Measurements from ENCODE around the gene PPA1. TPM values are rescaled to one million over a fixed set of nuclear protein-coding genes. Genes with fewer than 3 reads are reported as not detected.
A peak's percentile ranks its signal among the peaks of the same experiment; 100 is the strongest.

PPA1 gene
- polyA plus RNA-seq, 1 donor (not counting 4 experiments of a cell fraction or from before 2014, with no cell fraction given): 324 TPM

DNA sequence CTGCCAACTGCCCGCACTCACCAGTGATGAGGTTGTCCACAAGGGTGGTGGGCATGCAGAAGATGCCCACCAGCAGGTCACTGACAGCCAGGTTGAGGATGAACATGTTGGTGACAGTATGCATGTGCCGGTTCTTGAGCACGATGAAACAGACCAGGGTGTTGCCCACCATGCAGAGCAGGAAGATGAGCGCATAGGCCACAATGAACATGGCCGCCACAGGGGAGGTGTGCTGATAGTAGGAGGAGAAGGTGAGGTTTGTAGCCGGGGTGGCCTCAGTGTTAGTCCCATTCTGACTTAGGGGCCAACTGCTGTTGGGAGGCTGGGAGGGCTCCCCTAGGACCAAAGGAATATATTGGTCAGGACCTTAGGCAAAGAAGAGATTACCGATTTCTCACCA, 32.8 kb upstream of the PPA1 start:
- H3K79me2 ChIP-seq (ENCODE audit: control insufficient read depth, insufficient read depth, low read length): no peaks in the 10 kb centered on the region
- peak overlapping the region; percentile 57 for H3K4me2 ChIP-seq (ENCODE audit: control insufficient read depth, extremely low read depth, insufficient read depth, low read depth, low read length)
- peaks cover 22% of the 10 kb centered on the region for H3K4me1 ChIP-seq (ENCODE audit: control insufficient read depth, extremely low read depth, insufficient read depth, low read length)
- H3K9me3 ChIP-seq (ENCODE audit: control insufficient read depth, low read depth, low read length): peaks cover 3% of the 10 kb centered on the region
- no peak overlapping the region for H3K27ac ChIP-seq (ENCODE audit: control insufficient read depth, insufficient read depth, low read length)
- FAIRE-seq (no peak), DNase-seq (ENCODE audit: low read depth, low spot score) (no peak)
- no peak overlapping the region for H3K9ac ChIP-seq (ENCODE audit: control insufficient read depth, extremely low read depth, insufficient read depth, low read length)
- dilution Hi-C loops (cut with MboI; ENCODE audit: extremely low pct_ligation_motif_present, low sequenced_read_pairs): no loop called here
- TF ChIP-seq, protein P1, sequence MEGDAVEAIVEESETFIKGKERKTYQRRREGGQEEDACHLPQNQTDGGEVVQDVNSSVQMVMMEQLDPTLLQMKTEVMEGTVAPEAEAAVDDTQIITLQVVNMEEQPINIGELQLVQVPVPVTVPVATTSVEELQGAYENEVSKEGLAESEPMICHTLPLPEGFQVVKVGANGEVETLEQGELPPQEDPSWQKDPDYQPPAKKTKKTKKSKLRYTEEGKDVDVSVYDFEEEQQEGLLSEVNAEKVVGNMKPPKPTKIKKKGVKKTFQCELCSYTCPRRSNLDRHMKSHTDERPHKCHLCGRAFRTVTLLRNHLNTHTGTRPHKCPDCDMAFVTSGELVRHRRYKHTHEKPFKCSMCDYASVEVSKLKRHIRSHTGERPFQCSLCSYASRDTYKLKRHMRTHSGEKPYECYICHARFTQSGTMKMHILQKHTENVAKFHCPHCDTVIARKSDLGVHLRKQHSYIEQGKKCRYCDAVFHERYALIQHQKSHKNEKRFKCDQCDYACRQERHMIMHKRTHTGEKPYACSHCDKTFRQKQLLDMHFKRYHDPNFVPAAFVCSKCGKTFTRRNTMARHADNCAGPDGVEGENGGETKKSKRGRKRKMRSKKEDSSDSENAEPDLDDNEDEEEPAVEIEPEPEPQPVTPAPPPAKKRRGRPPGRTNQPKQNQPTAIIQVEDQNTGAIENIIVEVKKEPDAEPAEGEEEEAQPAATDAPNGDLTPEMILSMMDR (optimal IDR thresholded peaks at IDR 0.05 in 1 of 3, IDR thresholded peaks at IDR 0.05 in 1 of 3, conservative IDR thresholded peaks at IDR 0.05 in 1 of 3; ENCODE audit: extremely low read depth in 1 of 3, insufficient read depth in 2 of 3, low read length in 3 of 3): no peak
- no peak for TF ChIP-seq EZH2 (IDR thresholded peaks at IDR 0.05; ENCODE audit: low read length)
- H3K36me3 ChIP-seq (ENCODE audit: control insufficient read depth in 2 of 2, extremely low read depth in 1 of 2, insufficient read depth in 2 of 2, low read length in 2 of 2): no peaks in the 10 kb centered on the region
- H3K9me1 ChIP-seq (ENCODE audit: control insufficient read depth, extremely low read depth, insufficient read depth, low read length): peaks cover 2% of the 10 kb centered on the region
- H3K27me3 ChIP-seq (ENCODE audit: control insufficient read depth, extremely low read depth, insufficient read depth, low read length): no peaks in the 10 kb centered on the region
- no peak overlapping the region for H2AFZ ChIP-seq (ENCODE audit: control insufficient read depth, low read length)
- H3K4me3 ChIP-seq (ENCODE audit: control insufficient read depth in 2 of 3, extremely low read depth in 1 of 3, insufficient read depth in 2 of 3, low read depth in 1 of 3, low read length in 3 of 3): no peak overlapping the region
- H4K20me1 ChIP-seq (ENCODE audit: control insufficient read depth, extremely low read depth, insufficient read depth, low read length): no peaks in the 10 kb centered on the region

DNA sequence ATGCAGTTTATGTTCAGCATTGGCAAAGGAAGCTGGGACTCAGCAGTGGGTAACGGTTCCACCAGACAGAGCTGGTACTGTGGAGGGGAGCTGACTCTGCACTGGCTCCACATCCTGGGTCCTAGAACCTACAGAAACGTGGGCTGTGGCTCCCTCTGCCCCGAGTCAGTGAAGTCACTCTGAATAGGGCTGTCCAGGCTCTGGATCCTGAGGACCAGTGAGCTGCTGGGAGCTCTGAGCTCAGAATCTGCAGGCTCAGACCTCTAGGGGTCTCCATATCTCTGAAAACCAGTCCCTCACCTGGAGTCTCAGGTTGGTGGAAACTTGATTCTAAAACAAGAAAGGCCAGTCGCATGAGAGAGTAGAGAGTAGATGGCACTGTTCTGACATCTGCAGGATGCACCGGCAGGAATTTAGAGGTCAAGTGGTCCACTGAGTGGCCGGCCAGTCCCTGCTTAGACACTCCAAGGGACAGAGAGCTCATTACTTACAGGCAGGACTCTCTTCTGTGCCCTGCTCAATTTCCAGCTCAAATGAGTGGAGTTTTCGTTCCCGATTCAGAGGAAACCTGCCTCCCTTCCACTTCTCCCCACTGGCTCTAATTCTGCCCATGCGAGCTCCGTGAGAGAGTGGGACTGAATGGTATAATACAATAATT, 31.9 kb upstream of the PPA1 start:
- no peaks in the 10 kb centered on the region for H4K20me1 ChIP-seq (ENCODE audit: control insufficient read depth, extremely low read depth, insufficient read depth, low read length)
- H3K27me3 ChIP-seq (ENCODE audit: control insufficient read depth, extremely low read depth, insufficient read depth, low read length): no peaks in the 10 kb centered on the region
- FAIRE-seq (no peak), DNase-seq (ENCODE audit: low read depth, low spot score) (no peak)
- TF ChIP-seq EZH2 (IDR thresholded peaks at IDR 0.05; ENCODE audit: low read length): no peak
- TF ChIP-seq, protein P1 (optimal IDR thresholded peaks at IDR 0.05 in 1 of 3, IDR thresholded peaks at IDR 0.05 in 1 of 3, conservative IDR thresholded peaks at IDR 0.05 in 1 of 3; ENCODE audit: extremely low read depth in 1 of 3, insufficient read depth in 2 of 3, low read length in 3 of 3): peak; percentile 24 to 45 (median 29)
- H3K79me2 ChIP-seq (ENCODE audit: control insufficient read depth, insufficient read depth, low read length): no peaks in the 10 kb centered on the region
- peaks cover 2% of the 10 kb centered on the region for H3K9me1 ChIP-seq (ENCODE audit: control insufficient read depth, extremely low read depth, insufficient read depth, low read length)
- no peak overlapping the region for H3K27ac ChIP-seq (ENCODE audit: control insufficient read depth, insufficient read depth, low read length)
- H3K4me2 ChIP-seq (ENCODE audit: control insufficient read depth, extremely low read depth, insufficient read depth, low read depth, low read length): no peak overlapping the region
- no peak overlapping the region for H3K4me3 ChIP-seq (ENCODE audit: control insufficient read depth in 2 of 3, extremely low read depth in 1 of 3, insufficient read depth in 2 of 3, low read depth in 1 of 3, low read length in 3 of 3)
- dilution Hi-C loops (cut with MboI; ENCODE audit: extremely low pct_ligation_motif_present, low sequenced_read_pairs): no loop called here
- no peaks in the 10 kb centered on the region for H3K36me3 ChIP-seq (ENCODE audit: control insufficient read depth in 2 of 2, extremely low read depth in 1 of 2, insufficient read depth in 2 of 2, low read length in 2 of 2)
- peaks cover 3% of the 10 kb centered on the region for H3K9me3 ChIP-seq (ENCODE audit: control insufficient read depth, low read depth, low read length)
- no peak overlapping the region for H3K9ac ChIP-seq (ENCODE audit: control insufficient read depth, extremely low read depth, insufficient read depth, low read length)
- peaks cover 22% of the 10 kb centered on the region for H3K4me1 ChIP-seq (ENCODE audit: control insufficient read depth, extremely low read depth, insufficient read depth, low read length)
- no peak overlapping the region for H2AFZ ChIP-seq (ENCODE audit: control insufficient read depth, low read length)

All from keratinocyte (primary cell).